ENCODE results near the gene VDAC2.

VDAC2 gene

DNA sequence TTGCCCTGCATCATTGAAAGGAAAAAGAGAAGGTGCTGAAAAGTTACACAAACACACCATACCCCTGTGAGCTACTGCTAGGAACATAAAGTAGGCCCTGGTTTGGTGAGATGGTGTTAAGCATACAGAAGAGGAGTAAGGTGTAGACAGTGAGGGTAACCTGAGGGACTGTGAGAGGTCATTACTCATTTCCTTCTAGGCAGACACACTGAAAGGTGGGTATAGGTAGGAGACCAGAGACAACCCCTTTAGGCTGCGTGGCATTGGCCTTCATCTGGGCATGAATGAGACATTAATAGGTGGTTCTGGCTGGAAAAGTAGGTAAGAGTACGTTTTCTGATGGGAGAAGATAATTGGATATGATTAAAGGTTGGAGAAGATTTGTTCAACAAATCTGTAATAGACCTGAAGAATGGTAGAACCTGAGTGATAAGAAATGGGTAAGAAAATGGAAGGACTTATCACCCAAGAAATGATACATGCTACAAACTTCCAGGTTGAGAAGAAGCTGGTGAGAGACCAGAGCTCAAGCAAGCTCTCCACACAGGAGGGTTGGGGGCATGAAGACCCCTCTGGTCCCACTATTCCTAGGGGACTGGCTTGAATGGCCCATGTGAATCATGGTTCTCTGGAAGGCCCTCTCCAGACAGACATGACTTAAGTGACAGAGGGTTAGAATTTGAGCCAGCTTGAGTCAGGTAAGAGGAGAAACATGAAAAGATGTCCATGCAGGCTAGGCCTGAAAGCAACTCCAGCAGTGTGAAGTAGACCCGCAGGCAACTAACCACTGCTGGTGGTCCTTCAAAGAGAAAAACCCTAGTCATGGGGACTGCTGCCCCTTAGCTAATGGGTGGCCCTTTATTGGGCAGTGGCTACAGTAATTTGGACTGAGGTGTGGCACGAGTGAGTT is 21.3 kb downstream of the VDAC2 start:
- DNase-seq, result no peak

DNA sequence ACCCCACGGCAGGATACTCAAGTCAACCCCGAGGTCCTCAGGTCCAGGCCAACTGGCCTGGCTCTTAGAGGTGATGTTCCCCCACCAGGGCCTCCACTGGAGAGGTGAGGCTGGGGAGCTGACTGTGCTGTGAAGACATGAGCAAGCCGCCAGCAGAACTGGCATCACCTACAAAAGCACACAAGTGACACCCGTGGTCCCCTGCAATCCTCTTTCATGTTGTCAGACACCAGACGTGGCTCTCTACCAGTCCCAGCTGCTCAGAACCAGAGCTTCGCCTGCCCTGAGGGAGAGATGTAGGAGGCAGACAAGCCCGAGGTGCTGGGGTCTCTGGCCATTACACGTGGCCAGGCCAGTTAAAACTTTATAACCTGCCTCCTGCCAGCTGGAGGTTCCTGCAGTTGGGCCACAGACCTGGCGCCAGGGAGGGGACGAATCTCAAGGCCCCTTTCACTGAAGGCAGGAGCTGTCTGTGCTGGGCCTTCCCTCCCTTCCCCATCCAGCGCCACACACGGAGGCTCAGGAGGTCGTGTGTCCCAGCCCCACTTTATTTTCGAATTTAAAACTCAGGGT is 22.9 kb downstream of the VDAC2 start:
- DNase-seq, result no peak

DNA sequence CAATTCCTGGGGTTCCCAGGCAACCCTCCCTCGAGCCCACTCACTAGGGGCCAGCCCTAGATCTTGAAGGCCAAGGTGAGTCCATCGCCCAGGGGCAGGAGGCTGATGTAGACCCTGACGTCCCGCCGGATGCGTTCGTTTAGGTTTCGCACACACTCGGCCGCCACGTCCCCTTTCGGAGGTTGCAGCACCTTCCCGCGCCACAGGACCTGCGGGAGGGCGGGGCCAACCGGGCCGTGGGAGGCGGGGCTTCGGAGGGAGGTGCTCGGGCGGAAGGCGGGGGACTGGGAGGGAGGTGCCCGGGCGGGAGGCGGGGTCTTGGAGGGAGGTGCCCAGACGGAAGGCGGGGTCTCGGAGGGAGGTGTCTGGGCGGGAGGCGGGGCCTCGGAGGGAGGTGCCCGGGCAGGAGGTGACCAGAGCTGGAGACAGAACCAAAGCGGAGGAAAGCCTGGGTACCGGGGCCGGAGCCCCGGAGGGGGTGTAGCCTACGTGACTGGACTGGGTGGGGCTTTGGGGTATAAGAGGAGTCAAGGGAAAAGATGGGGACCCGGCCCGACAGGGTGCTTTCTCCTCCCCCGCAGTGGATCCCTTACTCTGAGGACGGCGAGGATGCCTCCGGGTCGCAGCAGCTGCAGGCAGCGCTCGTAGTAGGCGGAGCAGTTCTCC is 23.6 kb downstream of the VDAC2 start:
- DNase-seq, result peak; percentile 95

DNA sequence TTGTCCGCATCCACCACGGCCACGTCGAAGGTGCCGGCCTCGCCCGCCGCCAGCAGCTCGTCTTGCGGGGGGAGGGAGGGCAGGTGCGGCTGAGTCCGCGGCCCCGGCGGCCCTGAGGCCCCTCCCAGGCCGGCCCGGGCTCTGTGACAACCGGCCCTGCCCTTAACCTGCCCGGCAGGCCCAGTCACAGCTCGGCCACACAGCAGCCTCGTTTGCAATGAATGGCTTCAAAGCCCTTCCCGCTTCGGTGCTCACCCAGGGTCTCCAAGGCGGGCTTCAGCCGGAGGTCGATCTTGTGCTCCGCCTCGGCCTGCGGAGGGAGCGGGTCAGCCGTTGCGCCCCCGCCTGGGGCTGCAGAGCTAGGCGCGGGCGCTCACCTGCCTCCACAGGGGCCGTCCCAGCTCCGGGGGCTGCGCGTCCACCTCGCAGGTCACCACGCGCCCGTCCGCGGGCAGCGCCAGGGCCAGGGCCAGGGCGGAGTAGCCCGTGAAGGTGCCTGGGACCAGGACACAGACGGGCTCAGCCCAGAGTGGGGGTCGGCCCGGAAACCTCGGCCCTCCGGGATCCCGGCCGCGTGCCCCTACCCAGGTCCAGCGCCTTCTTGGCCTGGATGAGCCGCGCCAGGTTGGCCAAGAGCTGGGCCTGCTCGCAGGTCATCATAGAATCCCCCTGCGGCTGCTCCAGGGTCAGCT is 24.2 kb downstream of the VDAC2 start:
- peak; percentile 53 for DNase-seq

DNA sequence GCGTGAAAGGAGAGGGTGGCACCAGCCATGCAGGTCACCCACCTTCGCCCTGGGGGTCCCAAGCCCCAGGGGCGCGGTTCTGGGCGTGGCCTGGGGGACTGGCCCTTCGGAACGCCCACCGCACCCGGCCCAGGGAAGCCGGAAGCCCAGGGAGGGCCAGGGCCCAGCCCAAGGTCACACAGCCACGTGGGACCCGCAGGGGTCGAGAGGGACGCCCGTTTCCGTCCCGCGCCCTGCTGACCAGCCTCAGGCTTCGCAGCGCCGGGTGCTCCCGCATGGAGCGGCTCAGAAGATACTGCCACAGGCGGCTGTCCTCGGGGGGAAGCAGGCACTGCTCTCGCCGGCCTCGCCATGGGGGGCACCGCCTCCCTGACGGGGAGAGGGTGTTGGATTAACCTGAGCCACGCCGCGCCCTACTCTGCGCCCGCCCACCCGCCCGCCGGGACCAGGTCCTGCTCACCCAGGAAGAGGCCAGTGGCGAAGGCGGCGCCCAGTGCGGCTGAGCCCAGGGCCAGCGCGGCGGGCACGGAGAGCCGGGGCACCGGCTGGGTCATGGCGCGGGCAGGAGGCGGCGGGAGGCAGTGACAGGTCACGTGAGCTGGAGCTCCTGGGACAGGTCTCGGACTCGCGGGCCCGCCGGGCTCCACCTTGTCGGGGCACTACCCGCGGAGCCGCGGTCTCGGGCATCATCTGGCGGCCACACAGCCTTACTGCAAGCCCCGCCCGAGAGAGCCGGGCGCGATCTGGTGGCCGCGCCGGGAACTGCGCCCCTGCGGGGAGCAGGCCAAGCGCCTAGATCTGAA is 25.0 kb downstream of the VDAC2 start, which contains the start of gene COMTD1:
Gene COMTD1 (minus strand): TSS at position 583 of the 803 bp plus-strand sequence. CDS start 29 bp downstream, at position 554.
- DNase-seq, result peak; percentile 89

DNA sequence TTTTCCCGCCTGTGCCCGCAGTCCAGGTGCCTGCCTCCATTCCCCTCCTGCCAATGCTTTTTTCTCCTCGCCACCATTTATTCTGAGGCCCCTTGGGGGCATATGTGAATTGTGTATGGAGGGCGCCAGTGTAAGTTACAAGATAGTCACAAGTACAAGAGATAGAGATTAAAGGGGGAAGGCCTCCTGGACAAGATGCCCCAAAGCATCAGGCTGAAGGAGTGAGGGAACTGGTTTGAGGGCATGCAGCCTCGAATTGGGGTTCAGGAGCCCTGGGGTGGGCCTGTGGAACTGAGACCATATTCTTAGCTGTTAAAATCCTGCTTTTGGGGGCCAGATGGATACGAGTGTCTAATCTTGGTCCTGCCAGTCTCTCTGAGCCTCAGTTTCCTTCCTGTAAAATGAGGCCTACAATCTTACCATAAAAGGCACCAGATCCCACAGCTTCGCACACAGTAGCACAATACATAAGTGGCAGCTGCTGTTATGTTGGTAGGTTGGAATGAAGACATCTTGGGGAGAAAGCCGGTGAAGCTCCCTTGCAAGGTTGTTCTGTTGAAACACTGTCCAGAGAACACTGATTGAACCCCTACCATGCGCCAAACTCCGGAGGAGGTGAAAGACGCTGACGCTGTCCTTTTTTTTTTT is 25.7 kb downstream of the VDAC2 start:
- no peak for DNase-seq

DNA sequence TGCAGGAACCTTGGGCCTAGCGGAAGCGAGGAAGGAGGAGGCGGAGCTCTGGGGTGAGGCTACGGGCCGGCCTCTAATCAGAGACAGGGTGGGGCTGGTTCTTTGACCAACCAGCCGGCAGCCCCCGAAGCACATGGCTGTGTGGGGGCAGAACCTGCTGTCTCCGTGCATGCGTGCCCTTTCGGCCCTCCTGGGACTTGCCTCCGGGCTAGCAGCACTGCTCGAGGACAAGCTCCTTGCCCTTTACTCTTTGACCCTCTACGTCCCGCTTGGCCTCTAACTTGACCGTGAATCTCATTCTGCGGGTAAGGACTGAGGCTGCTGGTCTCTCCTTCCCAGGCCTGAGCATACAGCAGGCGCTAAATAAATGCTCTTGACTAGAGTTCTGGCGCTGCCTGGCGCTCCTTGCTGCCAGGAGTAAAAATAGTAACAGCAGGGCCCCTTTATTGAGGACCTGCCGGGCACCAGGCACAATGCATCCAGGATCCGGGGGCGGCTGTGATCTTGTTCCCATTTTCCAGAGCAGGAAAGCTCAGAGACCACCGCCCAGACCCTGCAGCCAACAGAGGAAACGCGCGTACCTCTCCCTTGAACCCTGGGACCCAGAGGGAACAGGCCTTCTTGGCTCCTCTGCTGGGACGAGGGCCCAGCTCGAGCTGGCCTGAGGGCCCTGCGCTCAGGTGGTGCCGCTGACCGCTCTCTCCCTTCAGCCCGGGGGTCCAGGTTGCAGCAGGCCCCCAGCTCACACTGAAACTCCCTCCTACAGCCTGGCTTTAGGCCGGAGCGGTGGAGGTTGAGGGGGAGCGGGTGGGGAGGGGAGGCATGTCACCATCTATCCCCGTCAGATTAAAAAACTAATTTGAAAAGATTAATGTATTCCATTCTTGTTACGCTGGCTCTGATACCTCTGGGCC is 27.8 kb downstream of the VDAC2 start:
- DNase-seq, result no peak

DNA sequence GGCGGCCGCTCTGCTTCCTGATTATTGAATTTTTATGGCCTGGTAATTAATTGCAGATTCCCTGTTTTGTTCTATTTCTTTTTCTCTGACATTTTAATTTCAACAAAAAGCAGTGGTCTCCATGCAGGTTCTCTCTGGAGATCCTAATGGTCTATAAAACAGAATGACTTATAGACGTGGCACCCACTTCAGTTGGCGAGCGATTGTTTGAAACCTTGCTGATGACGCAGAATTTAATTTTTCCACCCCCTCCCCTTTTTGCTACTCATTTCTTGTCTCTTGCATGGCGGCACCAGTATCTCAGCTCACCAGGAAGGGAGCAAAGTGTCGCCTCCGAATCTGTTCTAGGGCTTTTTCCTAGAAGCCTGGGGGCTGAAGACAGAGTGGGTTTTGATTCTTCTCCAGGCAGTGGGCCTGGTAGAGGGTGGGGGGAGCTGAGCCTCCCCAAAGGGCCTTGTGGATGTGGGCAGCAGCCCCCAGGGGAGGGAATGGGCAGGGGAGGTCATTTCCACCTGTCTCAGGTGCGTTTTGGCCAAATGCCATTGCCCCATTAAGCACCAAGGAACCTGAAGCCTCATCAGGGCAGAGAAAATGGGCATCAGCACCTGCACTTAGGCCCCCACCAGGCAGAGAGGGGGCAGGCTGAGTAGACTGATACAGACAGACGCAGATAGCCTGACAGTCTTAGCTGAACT is 28.6 kb downstream of the VDAC2 start:
- DNase-seq, result no peak

DNA sequence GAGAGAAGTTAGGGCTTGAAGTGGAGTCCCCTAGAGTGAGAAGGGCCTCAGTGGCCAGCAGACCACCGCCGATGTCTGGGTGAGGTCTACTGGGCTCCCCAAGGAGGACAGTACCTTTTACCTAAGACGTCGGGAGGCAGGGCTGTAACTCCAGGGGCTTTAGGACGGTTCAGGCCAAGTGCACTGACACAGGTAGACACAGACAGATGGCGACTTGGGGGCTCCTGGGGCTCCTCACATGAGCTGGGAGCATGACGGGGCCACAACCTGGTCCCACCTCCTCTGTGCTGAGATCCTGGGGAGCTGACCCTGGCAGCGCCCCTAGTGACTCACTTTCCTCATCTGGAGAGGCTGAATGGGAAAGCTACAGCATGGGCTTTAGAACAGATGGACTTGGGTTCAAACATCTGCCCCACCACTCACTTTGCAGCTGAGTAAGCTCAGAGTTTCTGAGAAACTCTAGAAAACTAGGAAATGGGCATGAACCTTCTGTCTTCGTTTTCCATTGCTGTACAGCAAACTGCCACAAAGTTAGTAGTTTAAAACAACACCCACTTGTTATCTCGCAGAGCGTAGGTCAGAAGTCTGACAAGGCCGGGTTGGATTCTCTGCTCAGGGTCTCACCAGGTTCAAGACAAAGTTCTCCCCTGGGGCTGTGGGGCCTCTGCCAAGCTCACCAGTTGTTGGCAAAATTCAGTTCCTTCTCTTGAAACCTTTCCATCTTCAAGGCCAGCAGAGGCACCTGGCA is 29.9 kb downstream of the VDAC2 start:
- DNase-seq, result no peak

DNA sequence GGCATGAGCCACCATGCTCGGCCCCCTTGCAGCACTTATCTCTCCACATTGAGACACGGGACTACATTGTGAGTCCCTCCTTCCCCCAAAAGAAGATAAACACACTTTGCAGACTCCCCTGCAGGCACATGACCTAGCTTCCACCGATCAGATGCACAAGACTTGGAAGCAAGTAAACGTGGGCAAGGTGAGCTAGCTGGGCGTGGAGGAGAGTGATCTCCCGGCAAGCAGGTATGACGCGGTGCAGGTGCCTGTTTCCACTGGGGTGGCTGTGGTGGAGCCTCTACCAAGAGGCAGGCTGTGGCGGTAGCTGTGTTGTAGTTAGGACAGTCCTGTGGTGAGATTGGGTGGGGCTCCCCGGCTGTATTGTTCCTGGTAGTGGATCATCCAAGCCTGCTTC is 32.8 kb downstream of the VDAC2 start:
- DNase-seq, result no peak

DNA sequence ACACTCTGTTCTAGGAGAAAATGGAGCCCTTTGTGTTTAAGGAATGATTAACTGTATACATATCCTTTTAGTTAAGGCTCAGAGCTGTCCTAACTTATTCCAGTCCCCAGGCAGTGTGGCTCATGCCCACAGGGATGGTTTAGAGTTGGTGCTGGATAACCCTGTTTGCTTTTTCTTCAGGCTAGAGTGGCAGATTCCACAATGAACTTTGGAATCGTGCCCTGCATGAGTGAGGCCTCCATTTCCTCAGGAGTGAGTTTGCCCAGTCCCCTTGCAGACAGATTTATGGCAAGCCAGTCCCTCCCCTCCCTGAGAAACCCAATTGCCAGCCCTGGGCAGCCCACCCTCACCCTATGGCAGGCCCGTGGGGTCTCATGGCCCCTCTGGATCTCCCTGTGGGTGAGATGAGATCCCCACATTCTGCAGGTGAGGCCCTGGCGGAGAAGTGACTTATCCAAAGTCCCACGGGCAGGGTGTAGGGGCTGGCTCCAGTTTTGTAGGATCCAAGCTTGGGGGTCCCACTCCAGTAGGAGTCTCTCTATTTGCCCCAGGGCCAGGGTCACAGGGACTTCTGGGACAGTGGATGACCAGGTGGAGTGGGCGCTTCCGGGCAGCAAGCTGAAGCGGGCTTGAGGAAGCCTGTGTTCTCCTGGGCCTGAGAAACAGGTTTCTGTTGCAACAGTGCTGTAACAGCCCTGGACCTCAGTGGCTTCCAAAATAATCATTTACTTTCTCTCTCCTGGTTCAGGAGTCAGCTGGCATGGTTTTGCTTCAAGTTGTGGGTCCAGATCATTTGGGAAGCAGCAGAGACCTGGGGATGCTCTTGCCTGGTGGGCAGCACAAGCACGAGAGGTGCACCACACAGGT is 34.1 kb downstream of the VDAC2 start:
- DNase-seq, result no peak

DNA sequence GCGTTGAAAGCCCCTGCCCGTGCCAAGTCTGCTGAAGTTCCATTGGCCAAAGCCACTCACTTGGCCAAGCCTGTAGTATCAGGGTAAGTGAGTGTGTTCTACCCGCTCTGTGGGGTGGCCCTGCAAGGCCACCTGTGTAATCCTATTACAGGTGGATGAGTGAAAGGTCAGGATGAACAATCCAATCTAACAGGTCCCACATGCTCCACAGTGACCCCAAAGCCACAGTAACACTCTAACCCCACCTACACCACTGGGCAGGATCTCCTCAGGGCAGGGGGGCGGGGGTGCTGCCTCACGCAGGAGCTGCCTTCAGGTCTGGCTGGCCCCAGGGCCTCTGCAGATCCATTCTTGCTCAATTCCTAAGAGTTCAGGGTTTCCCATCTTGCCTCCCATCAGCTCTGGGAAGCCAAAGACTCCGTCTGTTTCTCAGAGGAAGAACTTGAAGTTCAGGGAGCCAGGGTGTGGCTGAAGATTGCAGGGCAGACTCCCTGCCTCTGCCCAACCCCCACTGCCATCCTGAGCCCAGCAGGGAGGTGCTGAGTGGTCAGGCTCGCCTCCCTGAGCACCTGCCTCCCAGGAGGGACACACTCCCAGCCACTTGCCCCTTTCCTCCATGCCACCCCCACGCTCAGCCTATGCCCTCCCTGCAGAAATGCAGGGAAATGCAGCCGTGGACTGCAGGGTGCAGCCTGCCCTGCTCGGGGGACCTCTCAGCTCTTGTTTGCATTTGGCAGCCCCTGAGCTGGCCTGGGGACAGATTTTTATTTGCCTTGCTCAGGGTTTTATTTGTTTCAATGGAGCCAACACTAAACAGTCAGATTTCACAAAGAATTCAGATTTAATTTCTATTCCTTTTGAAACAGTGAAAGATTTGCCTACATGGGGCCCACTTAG is 35.0 kb downstream of the VDAC2 start:
- no peak for DNase-seq

DNA sequence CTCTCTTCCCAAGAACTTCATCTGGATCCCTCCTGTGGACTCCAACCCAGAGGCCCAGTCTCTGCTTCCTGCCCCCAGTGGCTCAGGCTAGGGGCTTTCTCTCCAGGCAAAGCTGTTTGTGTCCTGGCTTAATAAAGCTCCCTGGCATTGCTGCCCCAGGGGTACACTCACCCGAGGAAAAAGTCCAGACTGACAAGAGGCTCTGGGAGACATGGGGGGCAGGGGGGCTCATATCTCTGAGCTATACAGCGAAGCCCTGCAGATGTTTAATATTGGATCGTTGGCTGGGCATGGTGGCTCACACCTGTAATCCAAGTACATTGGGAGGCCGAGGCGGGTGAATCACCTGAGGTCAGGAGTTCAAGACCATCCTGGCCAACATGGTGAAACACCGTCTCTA is 35.9 kb downstream of the VDAC2 start:
- no peak for DNase-seq

DNA sequence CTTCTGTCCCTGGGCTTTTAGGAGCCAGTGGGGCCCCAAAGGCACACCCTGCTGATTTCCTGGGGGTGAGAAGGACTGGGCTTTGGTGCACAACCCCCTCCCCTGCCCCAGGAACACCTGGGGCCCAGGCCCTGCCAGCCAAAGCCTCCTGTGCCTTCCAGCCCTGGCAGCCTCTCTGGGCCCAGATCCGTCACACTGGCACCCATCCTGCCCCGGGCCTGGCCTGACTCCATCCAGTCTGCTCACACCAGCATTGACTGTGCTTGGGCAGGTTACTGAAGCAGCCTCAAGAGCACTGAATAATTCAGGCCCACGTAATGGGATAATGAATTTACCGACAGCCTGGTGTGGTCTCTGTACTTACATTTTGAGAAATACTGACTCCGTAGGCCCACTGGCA is 37.2 kb downstream of the VDAC2 start:
- no peak for DNase-seq

DNA sequence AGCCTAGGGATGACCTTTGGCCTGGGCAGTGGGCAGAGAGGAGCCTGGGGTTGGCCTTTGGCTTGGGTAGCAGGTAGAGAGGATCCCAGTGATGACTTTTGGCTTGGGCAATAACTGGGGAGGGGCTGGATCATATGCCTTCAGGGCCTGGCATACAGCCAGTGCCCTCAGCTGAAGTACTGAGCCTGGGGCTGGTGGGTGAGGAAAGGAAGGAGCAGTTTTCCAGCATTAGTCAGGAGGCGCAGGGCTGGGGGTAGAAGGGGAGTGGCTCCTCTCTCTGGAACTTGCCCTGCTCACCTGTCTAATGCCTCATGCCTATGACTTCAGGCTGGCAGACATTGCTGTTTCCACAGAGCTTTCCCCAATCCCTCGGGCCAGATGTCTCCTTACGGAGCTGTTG is 40.3 kb downstream of the VDAC2 start:
- no peak for DNase-seq

DNA sequence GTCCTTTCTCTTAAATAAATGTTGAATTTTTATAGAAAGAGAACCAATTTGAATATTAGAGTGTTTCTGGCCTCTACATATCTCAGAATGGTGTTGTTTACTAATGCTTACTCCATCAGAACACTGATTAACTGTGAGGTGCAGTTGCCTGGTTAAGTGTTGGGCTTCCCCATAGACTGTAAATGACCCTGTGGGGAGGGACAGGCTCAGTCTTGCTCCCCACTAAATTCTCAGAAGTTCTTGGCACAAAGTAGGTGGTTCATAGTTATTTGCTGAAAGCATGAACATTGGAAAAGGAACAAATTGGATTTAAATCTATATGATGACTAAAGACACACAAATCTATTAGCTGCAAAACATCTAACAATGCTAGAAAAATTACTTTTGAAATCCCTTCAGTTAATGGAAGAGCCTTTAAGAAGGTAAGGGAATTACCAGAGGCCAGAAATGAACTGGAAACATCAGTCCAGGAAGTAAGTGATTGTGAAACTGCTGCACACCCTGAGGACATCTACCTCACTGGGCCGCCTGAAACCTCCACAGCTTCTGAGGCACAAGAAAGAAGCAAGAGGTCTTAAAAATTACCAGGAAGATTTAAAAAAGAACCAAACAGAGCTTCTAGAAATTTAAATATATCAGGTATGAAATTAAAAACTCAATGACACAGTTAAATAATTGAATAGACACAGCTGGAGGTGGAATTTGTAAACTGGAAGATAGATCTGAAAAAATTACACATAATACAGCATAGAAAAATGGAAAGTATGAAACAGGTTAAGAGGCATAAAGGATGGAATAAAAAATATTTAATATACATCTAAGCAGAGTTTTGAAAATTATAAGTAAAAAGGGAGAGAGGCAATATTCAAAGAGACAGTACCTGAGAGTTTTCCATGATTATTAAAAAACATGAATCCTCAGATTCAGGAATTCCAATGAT is 43.0 kb downstream of the VDAC2 start:
- DNase-seq, result no peak
